ENCODE data around the gene RING1. TPM values are rescaled to one million over a fixed set of nuclear protein-coding genes. Genes with fewer than 3 reads are reported as not detected.

RING1 gene
- total RNA-seq, 1 donor from 2014 or later, result 12.1 TPM

GRCh38 chr6:33243476-33243875, 35.2 kb downstream of the RING1 start:
- Histone ChIP-seq H3F3A (ENCODE audit: low read depth) (peaks cover 4% of the 10 kb centered on the region), H3K4me2 (no peak overlapping the region), H4K20me1 (ENCODE audit: low read depth) (peaks cover 1% of the 10 kb centered on the region), H3K79me2 (ENCODE audit: low read depth) (no peaks in the 10 kb centered on the region), H3K9ac (no peak overlapping the region), H3K4me3 (no peak overlapping the region), H2AFZ (replicated peaks) (no peak overlapping the region), H3K9me3 (ENCODE audit: low read depth) (no peaks in the 10 kb centered on the region), H3K36me3 (no peaks in the 10 kb centered on the region), H3K27ac (no peak overlapping the region), H3K4me1 (peaks cover 1% of the 10 kb centered on the region), H3K27me3 (peaks cover 75% of the 10 kb centered on the region)
- DNase-seq (ENCODE audit: low spot score), result no peak
- no peak overlapping the region for H3K4me3 Mint-ChIP-seq
- TF ChIP-seq EZH2 (IDR thresholded peaks at IDR 0.05) (no peak), EZH2phosphoT487 (IDR thresholded peaks at IDR 0.05) (no peak), CTCF (IDR thresholded peaks at IDR 0.05) (no peak)
- no peaks in the 10 kb centered on the region for H3K9me3 Mint-ChIP-seq
- H3K27ac Mint-ChIP-seq, result no peak overlapping the region
- H3K4me1 Mint-ChIP-seq, result peaks cover 10% of the 10 kb centered on the region
- peaks cover 18% of the 10 kb centered on the region for H3K27me3 Mint-ChIP-seq (ENCODE audit: insufficient read depth, low read depth)
- no peaks in the 10 kb centered on the region for H3K36me3 Mint-ChIP-seq

GRCh38 chr6:33247977-33248642, 39.8 kb downstream of the RING1 start:
- Histone ChIP-seq H3K9me3 (ENCODE audit: low read depth) (no peaks in the 10 kb centered on the region), H4K20me1 (ENCODE audit: low read depth) (peaks cover 6% of the 10 kb centered on the region), H3K79me2 (ENCODE audit: low read depth) (no peaks in the 10 kb centered on the region), H3K27me3 (peaks cover 50% of the 10 kb centered on the region), H3K36me3 (no peaks in the 10 kb centered on the region), H3K4me3 (peak overlapping the region; percentile 49), H3K9ac (no peak overlapping the region), H3K4me1 (peaks cover 6% of the 10 kb centered on the region), H3F3A (ENCODE audit: low read depth) (peaks cover 20% of the 10 kb centered on the region), H2AFZ (replicated peaks) (peak overlapping the region; percentile 95), H3K4me2 (peak overlapping the region; percentile 80), H3K27ac (no peak overlapping the region)
- Mint-ChIP-seq H3K4me3 (peak overlapping the region; percentile 88), H3K27ac (peak overlapping the region; percentile 47), H3K27me3 (ENCODE audit: insufficient read depth, low read depth) (peaks cover 5% of the 10 kb centered on the region), H3K36me3 (peaks cover 13% of the 10 kb centered on the region), H3K4me1 (peaks cover 27% of the 10 kb centered on the region), H3K9me3 (no peaks in the 10 kb centered on the region)
- peak; percentile 94 for DNase-seq (ENCODE audit: low spot score)
- no peak for TF ChIP-seq EZH2phosphoT487 (IDR thresholded peaks at IDR 0.05)
- no peak for TF ChIP-seq EZH2 (IDR thresholded peaks at IDR 0.05)
- TF ChIP-seq CTCF (IDR thresholded peaks at IDR 0.05), result peak; percentile 86

GRCh38 chr6:33248643-33248931, 40.3 kb downstream of the RING1 start:
- Histone ChIP-seq H3K36me3 (no peaks in the 10 kb centered on the region), H2AFZ (replicated peaks) (no peak overlapping the region), H3K4me2 (peak overlapping the region; percentile 80), H3F3A (ENCODE audit: low read depth) (peaks cover 20% of the 10 kb centered on the region), H3K9me3 (ENCODE audit: low read depth) (no peaks in the 10 kb centered on the region), H3K79me2 (ENCODE audit: low read depth) (no peaks in the 10 kb centered on the region), H3K4me3 (peak overlapping the region; percentile 49), H3K9ac (no peak overlapping the region), H3K27me3 (peaks cover 45% of the 10 kb centered on the region), H3K4me1 (peaks cover 6% of the 10 kb centered on the region), H4K20me1 (ENCODE audit: low read depth) (peaks cover 6% of the 10 kb centered on the region), H3K27ac (no peak overlapping the region)
- TF ChIP-seq EZH2 (IDR thresholded peaks at IDR 0.05), result peak; percentile 32
- TF ChIP-seq EZH2phosphoT487 (IDR thresholded peaks at IDR 0.05), result no peak
- Mint-ChIP-seq H3K36me3 (peaks cover 13% of the 10 kb centered on the region), H3K4me3 (peak overlapping the region; percentile 88), H3K9me3 (no peaks in the 10 kb centered on the region), H3K4me1 (peaks cover 27% of the 10 kb centered on the region), H3K27ac (peak overlapping the region; percentile 47), H3K27me3 (ENCODE audit: insufficient read depth, low read depth) (peaks cover 5% of the 10 kb centered on the region)
- peak; percentile 41 for DNase-seq (ENCODE audit: low spot score)

Measured in neural progenitor cell (in vitro differentiated cells).